Left colon (tissue), 2 donors: ENCODE data around the gene DROSHA. TPM values are rescaled to one million over a fixed set of nuclear protein-coding genes. Genes with fewer than 3 reads are reported as not detected.

ENCODE experiments used
- ATAC-seq: fragments of 200-7000 bp; cut with Tn5 transposase; one replicate; pipeline ENCODE4 v1.9.1; 2020; ENCODE audit warnings: mild to moderate bottlenecking, moderate library complexity
- DNase-seq, 2 donors: peaks; one replicate each; pipeline ENCODE4 v3.0.0-alpha.2; 2020
- intact Hi-C, 2 donors: fragments of 100-400 bp; cut with DNase I in 1 of 2; cut with micrococcal nuclease in 1 of 2; formaldehyde crosslinking; loops; one replicate each; pipeline versions ENCODE4 v1.11.2 to v1.14.0; 2022; cut with DNase I, micrococcal nuclease
- total RNA-seq, 2 donors: library from RNA; stranded (reverse); fragmentation: NEBNext Ultra II Directional; extraction: Animal tissue kit (Norgen Biotek cat#: 25700); gene quantifications; one replicate each; pipeline ENCODE4 v1.2.1, GENCODE V29; 2021
- donor health status: DM: no; HTN: no; CAD: no.
- donor health status: DM: yes; HTN: yes; CAD: no.

Gene DROSHA
- total RNA-seq, 2 donors from 2014 or later, result 46.5 to 50.9 TPM

DNA sequence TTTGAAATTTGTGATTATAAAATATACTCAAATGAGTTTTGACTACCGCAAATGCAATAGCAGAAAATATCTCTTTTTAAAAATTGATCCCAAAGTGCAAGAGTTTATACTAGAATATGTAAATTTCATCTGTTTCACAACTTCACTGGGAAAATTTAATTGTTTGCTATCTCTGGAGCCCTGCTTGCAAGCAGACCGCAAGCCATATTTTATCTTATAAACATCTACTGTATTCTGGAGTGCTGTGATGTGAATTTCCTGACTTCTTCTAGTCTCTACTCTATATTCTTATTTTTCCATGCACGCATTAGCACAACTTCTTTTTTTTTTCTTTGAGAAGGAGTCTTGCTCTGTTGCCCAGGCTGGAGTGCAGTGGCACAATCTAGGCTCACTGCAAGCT lies 98.7 kb downstream of the DROSHA start:
- no peak for ATAC-seq
- intact Hi-C loops, result no loop called here
- DNase-seq, result no peak

DNA sequence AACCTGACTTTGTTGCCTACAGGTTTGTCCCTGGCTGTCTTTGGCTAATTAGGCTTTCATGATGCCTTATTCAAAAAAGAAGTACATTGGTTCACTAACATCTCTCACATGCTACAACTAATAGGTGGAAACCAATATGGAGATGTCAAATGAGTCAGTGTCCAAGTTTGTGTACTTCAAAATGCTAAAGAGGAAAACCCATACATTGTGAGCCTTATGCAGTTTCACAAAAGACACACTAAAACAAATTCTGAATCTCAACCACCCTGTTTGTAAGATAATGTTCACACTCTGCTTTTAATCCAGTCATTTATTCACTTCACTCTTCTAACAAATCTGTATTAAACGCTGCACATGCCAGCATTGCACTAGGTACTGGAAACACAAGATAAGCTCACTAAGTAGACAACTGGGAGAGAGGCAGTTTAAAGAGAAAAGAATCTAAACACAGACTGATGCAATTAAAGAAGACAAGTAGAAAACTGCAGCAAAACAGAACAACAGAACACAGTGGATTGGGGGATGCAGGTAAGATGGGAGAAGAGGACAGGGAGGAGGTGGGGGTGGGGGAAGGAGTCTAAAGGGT lies 104.1 kb downstream of the DROSHA start:
- ATAC-seq (no peak), DNase-seq (no peak)
- intact Hi-C loops, result no loop called here

DNA sequence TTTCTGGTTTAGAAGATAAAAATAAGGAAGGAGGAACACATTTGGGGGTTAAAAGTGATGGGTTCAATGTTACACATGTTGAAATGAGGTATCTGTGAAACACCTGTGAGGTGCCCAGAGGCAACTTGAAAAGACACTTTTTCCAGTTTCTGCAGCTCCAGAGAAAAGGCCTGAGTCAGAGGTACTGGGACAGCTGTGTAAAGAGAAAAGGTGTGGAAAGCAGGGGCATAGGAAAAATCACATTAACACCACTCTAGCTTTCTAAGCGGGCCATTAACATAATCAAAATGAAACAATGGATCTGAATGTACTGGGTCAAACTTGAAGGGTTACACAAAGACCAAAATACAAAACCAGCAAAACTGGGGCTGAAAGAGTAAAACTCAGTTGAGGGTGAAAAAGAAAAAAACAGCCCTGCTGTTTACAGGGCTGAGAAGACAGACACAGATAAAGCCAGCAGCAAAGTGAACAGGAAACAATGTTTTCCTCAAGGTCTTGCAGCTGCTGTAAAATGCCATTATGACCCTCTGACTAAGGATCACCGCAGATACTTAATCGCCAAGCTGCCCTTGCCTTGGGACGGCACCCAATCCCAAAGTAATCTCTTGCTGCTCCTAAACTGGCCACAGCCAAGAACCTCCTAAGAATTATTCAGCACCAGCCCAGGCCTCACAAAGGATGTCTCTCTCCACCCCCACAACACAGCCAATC lies 104.7 kb downstream of the DROSHA start:
- no peak for ATAC-seq
- intact Hi-C loops, result no loop called here
- DNase-seq, result no peak

DNA sequence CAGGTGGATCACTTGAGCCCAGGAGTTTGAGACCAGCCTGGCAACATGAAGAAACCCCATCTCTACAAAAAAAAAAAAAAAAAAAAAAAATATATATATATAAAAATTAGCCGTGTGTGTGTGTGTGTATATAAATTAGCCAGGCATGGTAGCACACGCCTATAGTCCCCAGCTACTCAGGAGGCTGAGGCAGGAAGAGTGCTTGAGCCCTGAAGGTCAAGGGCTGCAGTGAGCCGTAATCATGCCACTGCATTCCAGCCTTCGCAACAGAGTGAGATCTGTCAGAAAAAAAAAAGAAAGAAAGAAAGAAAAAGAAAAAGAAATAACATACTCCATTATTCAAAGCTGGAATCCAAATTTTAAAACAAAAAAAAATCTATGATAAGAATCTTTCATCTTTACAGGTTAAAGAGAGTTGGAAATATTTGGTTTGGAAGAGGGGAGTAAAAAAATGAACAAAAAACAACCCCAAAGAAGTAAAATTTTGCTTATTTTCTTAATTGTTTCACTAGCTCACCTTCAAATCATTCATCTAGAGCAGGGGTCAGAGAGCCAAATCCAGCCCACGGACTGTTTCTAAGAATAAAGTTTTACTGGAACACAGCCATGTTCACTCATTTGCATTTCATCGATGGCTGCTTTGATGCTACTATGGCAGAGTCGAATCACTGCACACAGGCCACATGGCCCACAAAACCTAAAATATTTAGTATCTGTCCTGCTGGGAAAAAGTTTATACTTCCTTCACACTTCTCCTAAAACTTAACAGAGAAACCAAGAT lies 109.9 kb downstream of the DROSHA start:
- DNase-seq, result no peak
- intact Hi-C loops, result no loop called here
- ATAC-seq, result no peak

DNA sequence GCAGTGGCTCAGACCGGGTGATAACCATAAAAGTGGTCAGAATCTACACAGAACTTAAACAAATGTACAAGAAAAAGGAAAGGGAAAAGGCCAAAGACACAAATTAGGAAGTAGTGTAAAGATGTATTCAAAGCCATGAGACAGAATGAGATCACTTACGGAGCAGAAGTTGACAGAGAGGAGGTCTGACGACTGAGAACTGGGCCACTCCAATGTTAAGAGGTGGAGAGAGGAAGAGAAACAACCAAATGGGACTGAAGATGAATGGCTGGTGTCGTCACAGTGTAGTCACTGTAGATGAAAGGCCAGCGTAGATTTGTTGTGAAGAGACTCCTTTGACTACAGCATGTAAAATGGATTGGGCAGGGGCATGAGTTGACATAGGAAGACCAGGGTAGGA lies 114.4 kb downstream of the DROSHA start:
- no peak for DNase-seq
- no peak for ATAC-seq
- intact Hi-C loops, result no loop called here

DNA sequence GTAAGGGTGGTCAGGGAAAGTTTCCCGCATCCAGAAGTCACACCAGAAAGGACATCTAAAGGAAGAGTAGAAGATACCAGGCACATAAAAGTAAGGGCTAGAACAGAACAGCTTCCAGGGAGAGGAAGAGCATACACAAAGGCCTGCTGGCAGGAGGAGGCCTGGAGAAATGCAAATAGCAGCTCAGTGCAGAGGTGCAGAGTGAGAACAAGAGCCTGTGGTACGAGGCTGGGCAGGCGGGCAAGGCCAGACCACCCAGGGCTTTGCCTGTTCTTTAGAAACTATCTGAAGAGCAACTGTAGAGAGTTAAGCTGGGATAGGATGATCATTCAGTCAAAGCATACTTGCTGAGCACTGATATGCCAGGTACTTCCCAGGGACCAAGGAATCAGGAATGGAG lies 115.3 kb downstream of the DROSHA start:
- intact Hi-C loops, result no loop called here
- DNase-seq (no peak), ATAC-seq (no peak)

DNA sequence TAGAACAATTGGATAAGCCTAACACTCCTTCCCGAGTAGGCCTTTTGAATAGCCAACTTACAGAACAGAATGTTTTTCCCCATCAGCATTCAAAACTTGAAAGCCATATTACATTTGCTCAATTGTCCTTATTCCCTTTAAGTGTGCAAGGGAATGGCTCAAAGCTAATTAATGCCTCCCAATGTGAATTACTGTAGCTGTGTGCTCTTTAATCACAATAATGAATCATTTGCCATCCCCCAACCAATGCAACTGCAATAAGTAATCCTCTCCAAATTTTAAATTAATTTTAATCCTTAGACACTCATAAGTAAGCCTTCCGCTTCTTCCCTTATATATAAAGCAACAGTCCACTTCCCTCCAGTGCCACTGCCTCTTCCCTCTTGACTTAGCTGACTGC lies 115.9 kb downstream of the DROSHA start:
- DNase-seq (no peak), ATAC-seq (no peak)
- intact Hi-C loops, result no loop called here

DNA sequence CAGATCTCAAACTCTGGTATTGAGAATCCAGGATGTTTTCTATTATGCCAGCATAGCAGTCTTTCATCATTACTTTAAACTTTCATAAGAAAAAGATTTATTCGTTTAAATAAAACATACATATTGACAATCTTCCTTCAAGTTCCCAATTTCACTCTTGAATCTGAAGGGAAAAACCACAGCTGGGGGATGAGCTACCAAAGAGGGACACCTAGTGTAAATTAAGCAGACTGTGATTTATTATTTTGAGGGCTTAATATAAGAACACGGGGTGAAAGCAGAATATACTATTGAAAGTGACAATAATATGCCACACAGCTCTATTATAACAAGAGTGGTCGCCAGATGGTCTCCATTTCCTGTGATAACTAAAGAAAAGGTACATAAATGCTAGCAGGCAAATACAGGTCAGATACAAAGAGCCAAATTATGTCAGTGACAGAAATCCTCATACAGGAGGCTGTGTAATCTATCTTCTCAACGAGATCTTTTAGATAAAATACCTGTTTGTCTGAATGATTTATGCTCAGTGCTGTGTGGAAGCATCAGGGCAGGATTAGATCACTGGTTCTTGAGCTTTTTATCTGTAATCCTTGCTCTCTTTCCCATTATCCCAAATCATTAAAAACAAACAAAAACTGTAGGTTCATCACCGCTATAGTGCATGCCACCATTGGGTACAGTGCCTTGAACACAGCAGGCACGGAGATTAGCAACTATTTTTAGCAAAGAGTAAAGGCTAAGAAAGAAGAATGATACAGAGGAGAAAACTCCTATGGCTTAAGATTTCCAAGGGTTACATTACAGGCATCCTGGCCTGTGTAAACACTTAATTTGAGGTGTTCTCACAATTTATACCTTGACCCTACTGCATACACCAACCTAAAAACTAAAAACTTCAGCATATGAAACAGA lies 116.6 kb downstream of the DROSHA start:
- DNase-seq, result no peak
- intact Hi-C loops, result no loop called here
- ATAC-seq, result no peak

DNA sequence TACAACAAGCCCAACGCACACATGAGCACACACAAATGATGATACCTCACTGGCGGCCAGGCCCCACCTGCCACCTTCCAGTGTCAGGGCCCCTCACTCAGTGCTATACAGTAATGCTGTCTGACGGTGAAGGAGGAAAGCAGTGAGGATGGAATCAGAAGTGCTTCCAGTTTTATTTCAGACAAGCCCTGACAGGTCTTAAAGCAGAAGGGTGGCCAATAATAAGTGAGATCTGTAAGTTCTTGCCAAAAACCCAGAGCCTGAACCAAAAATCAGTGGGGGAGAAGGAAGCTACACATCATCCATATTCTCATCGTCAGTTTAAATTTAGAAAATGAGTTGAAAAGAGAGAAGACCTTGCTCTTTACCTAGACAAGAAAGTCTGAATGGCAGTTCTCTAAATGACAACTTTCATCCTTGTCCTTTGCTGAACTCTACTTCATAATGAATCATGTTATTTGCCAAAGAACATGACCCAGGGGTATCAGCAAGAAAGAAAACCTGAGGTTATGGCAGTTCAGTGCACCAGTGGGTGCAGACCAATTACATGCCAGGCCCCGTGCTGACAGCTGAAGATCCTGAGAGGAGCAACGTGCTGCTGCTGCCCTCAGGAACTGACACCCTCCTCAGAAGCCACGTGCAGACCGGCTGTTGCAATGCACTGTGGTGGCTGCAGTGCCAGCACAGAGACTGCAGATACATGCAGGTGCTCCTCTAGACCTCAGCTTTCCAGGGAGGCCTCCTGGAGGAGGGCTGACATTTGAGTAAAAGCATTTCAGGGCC lies 118.7 kb downstream of the DROSHA start:
- no peak for DNase-seq
- no peak for ATAC-seq
- intact Hi-C loops, result no loop called here

DNA sequence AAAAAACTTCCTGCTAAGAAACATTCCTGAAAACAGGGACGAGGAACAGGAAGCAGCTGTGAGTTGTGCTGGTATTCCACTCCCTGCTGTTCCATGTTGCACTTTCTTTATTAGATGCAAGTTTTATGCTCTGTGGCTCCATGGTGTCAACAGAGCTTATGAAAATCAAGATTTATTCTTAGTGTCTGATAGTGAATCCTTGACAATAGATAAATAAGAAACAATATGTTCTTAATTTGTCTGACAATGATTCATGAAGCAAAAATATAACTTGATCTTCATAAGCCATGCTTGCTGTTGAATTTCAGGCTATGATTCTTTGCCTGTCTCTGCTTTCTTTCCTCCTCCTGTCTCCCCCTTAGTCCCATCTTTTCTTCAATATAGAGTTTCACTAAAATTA lies 119.6 kb downstream of the DROSHA start:
- ATAC-seq (no peak), DNase-seq (no peak)
- intact Hi-C loops, result no loop called here

DNA sequence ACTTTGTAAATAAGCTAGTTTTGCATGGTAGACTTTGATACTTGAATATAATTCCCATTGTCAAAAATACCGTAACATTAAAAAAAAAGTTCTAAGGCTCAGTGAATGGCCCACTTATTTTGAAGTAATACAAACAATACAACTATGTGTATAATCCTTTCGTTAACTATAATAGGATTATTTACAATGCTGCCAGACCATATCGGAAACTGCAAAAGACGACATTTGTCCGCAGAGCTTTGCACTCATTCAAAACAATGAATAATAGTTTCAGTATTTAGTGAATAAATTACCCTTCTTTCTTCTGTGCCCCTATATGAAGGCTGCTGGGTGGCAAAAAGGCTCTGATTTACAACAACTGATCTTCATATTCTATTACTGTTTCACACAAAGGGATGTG lies 121.8 kb downstream of the DROSHA start:
- ATAC-seq (no peak), DNase-seq (no peak)
- intact Hi-C loops, result no loop called here

DNA sequence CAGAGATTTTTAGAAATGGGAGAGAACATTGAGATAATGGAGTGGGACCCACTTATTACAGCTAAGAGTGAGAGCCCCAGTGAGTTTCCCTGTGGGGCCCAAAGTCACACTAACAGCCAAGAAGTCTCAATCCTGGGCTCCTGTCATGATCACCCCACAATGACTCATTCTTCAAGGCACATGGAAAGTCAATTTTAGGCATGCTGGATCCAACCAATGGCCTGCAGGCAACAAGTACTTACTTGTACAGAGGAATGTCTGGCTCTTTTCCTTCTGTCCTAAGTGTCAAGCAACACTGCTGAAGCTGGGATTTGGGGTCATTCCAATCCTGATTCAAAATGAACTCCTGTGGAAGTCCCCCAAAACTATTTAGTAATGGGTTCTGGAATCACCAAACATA lies 123.1 kb downstream of the DROSHA start:
- intact Hi-C loops, result no loop called here
- DNase-seq (no peak), ATAC-seq (no peak)

DNA sequence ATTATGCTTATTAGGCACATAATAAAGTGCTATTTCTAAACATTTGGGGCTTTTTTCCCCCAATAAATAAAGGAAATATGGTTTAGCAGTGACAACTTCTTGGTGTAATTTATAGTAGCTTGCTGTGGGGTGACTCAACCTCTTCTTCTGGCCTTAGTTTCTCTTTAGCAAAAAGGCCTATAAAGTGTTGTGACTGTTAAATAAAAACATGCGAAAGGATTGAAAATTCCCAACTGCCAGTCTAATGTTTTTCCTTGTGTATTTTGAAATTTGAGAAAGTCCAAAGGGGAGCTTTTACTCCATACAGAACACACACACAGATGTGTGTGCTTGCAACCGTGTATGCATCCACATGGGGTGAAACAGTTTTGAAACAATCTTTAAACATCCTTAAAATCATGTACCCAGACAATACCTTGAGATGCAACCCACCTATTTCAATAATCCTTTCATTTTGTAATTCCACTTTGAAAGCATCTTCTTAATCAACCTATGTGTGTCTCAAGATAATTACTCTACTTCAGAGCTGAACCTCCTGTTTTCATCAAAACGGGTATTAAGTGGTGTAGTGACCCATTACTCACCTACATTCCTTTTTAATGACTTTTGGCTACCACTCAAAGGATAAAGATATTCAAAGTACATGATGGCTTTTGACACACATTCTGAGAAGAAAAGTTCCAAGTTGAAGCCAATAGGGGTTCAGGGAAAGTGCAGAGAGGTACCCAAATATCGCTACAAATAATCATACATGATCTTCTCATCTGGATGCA lies 123.8 kb downstream of the DROSHA start:
- DNase-seq (no peak), ATAC-seq (no peak)
- intact Hi-C loops, result no loop called here

DNA sequence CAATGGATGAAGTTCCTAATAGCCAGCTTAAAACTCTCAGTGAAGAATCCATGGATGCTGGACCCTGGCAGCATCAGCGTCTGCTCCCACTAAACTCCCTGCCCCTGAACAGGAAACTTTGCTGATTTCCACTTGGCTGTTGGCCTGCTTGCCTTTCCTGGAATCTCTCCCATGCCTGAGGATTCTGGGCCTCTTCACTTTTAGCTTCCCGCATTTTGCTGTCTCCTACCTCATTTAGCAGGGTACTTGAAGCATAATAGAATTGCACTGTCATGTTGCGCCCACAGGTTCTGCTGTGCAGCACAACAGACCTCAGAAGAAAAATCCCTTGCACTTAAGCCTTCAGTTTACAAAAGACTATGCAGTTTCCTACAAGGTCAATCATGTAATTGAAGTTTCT lies 127.6 kb downstream of the DROSHA start:
- intact Hi-C loops, result no loop called here
- ATAC-seq (no peak), DNase-seq (no peak)

DNA sequence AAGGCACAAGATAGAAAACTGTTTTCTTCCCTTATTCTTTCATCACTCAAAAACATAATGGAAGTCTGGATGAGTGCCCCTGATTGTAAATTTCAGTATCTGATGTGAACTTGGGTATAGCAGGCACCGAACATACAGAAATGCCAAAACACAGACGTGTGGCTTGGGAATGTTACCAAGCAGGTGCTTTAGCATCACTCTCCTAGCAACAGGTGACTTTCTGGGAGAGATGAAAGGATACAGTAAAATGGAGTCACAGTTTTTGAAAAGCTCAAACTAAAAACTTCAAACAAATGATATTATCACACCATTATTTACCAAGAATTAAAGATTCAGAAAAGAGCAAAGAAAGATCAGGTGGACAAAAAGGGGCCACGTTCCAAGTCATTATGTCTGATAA lies 130.2 kb downstream of the DROSHA start:
- no peak for ATAC-seq
- no peak for DNase-seq
- intact Hi-C loops, result no loop called here

DNA sequence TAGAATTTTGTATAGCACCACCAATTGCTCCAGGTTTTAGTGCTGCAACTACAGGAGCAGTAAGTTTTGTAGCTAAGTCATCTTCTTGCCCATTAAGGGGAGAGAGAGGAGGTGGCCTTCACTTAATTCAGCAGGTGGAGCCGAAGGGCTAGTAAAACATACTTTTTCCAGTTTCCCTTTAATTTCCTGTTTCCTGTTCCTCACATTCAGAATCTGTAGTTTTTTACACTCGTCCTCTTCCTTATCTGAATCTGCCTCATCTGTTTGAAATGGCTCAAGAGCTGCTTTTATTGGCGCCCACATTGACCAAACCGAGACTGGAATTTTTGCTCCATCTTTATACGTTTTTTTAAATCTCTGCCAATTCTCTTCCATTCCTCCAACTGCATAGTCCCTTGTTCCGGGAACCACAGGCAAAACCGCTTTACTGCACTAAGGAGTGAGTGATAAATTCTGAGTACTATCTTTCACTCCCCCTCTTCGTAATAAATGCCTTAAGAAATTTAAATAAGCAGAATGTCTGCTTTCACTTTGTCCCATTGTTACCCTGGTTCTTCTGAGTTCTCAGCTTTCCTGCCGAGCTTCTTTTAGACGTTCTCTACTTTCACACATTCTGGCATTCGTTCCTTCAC lies 133.9 kb downstream of the DROSHA start:
- ATAC-seq (no peak), DNase-seq (no peak)
- intact Hi-C loops, result no loop called here

DNA sequence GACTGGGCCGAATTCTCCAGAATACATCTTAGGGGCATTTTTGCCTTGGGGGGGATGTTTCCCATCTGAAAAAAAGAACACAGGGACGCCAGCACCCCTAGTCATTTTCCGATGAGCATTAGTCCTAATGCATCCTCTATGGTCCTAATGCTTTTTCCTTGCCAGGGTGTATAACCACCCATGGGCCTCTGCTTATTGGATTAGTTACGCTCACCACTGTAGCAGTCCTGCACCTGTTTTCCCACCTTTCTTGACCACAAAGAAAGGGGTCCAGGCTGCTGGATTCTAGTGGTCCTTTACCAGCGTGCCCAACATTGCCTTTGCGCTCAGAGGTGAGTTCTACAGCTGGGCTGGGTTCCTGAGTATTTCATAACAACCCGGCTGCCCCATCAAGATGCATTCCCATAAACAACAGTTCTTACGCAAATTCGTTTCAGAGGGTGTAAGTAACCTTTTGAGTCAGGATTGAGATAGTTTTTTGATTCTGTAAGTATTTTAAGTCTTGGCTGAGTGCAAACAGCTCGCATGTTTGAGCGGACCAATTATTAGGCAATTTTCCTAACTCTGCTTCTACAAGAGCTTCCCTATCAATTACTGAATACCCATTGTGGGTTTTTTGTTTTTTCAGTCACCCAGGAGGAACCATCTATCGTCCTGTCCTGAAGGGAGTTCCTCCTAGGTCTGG lies 135.1 kb downstream of the DROSHA start:
- ATAC-seq, result no peak
- DNase-seq, result no peak
- intact Hi-C loops, result no loop called here
